Activated CD4-positive, alpha-beta T cell treated with anti-CD3 and anti-CD28 coated beads, Interleukin-2, amount 10 ng/mL, durations not matched to agents 24 days and 14 days (primary cell): ENCODE data around the gene UCKL1. TPM values are rescaled to one million over a fixed set of nuclear protein-coding genes. Genes with fewer than 3 reads are reported as not detected.

Source experiments
- DNase-seq: peaks from one replicate; pipeline ENCODE4 v3.0.0; 2022
- H3K27ac Mint-ChIP-seq: one replicate; pipeline ENCODE4 v1.8.0; 2022; ENCODE audit warnings: mild to moderate bottlenecking, mixed read lengths
- H3K27me3 Mint-ChIP-seq: one replicate; pipeline ENCODE4 v1.8.0; 2022; ENCODE audit warnings: mixed read lengths
- H3K36me3 Mint-ChIP-seq: one replicate; pipeline ENCODE4 v1.8.0; 2022; ENCODE audit warnings: low read depth, mild to moderate bottlenecking, mixed read lengths
- H3K4me1 Mint-ChIP-seq: one replicate; pipeline ENCODE4 v1.8.0; 2021; ENCODE audit warnings: mixed read lengths
- H3K4me3 Mint-ChIP-seq: one replicate; pipeline ENCODE4 v1.8.0; 2022; ENCODE audit warnings: mild to moderate bottlenecking, moderate library complexity, mixed read lengths
- H3K9me3 Mint-ChIP-seq: one replicate; pipeline ENCODE4 v1.8.0; 2021; ENCODE audit warnings: mixed read lengths
- intact Hi-C: fragments of 100-400 bp; cut with micrococcal nuclease; formaldehyde crosslinking; loops from one replicate; pipeline ENCODE4 v1.15.1; 2023
- total RNA-seq: library from RNA; stranded (reverse); gene quantifications from 2 replicates; pipeline ENCODE4 v1.2.3, GENCODE V29; 2022

Gene UCKL1
- total RNA-seq = 48.1 and 49.5 TPM in 2 replicates

GRCh38 chr20:63955827-63956663 lies at the start of gene UCKL1:
TSS of gene UCKL1 (minus strand) at chr20:63956416. CDS start at chr20:63956372, 44 bp downstream.
- Mint-ChIP-seq H3K4me1 (peaks cover 28% of the 10 kb centered on the region), H3K27ac (peak within 1 kb of the TSS; percentile 88), H3K36me3 (peaks cover 11% of the 10 kb centered on the region), H3K9me3 (no peaks in the 10 kb centered on the region), H3K27me3 (no peaks in the 10 kb centered on the region), H3K4me3 (peak within 1 kb of the TSS; percentile 85)
- intact Hi-C loops = loop anchor here (1.0 to 5.0 kb wide), 7 partner anchors 25 to 1019 kb away; partner anchors contain the start of genes ARFGAP1, ARFRP1, DNAJC5 and GID8
- DNase-seq = peak; percentile 97

DNA sequence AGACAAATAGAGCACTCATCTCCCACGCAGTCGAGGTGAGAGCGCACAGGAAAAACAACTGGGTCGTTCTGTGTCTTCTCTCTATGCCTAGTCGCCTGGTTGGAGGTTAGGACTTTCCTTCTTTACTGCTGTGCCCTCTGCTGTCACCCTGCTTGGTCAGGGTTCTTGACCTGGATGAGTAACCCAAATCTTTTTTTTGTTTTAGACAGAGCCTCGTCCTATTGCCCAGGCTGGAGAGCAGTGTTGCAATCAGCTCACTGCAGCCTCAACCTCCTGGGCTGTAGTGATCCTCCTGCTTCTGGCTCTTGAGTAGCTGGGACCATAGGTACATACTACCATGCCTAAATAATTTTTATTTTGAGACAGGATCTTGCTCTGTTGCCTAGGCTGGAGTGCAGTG lies 49.2 kb upstream of the UCKL1 start:
- no peak overlapping the region for H3K4me3 Mint-ChIP-seq
- no peak for DNase-seq

DNA sequence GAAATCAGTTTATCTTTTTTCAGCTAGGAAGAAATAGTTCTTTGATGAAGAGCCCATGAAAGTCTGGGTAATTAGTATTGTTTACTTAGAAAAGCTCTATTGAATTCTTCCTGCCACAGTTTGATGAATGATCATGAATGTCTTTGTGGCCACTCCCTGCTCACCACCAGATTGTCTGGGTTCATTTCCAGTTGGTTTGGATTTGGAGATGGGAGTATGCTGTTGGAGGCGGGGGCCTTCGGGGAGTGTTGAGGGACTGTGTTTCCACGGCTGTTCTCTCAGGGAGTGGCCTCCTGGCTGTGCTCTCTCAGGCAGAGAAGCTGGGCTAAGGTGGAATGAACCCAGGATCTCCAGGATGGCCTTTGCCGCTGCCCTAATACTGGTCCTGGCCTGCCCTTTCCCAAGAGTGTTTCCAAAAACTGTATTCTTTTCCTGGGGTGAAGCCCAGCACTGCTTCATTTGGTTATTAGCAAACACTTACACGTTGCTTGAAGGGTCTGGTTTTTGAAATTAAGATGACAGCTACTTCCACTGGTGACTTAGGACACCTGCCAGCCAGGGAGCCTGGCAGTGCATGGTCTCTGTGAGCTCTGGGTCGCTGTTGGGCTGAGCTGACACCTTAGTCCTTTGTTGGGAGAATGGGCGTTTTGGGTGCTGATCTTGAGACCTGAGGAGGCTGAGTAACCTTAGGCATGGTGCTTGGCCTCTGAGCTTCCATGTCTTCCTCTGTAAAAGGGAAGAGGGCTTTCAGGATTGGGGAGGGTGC lies 47.9 kb upstream of the UCKL1 start:
- Mint-ChIP-seq H3K36me3 (peaks cover 71% of the 10 kb centered on the region), H3K4me3 (no peak overlapping the region), H3K27me3 (no peaks in the 10 kb centered on the region), H3K9me3 (no peaks in the 10 kb centered on the region), H3K27ac (no peak overlapping the region), H3K4me1 (peaks cover 8% of the 10 kb centered on the region)
- no peak for DNase-seq
- intact Hi-C loops = no loop called here

More for the DNA sequence above, 49.2 kb upstream of the UCKL1 start:
- Mint-ChIP-seq H3K4me1 (peaks cover 18% of the 10 kb centered on the region), H3K27me3 (no peaks in the 10 kb centered on the region), H3K36me3 (peaks cover 76% of the 10 kb centered on the region), H3K27ac (no peak overlapping the region), H3K9me3 (no peaks in the 10 kb centered on the region)
- intact Hi-C loops = no loop called here

DNA sequence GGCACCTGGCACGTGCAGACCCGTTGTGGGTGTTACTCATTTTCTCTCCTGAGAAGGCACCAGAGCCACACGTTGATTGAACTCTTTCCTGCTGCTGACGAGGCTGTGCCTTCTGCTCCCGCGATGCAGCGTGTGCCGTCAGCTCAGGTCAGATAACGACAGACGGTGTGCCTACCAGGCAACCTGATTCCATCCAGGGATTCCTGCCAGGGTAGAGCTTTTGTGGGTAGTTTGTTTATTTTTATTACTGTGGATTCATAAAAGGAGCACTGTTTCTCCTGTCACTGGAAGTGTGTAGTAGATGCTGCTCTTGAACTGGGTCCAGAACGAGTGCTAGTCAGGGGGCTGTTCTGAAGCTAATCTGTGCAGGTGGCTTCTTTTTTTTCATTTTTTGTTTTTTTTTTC lies 45.4 kb upstream of the UCKL1 start:
- Mint-ChIP-seq H3K36me3 (peaks cover 63% of the 10 kb centered on the region), H3K27me3 (no peaks in the 10 kb centered on the region), H3K4me1 (peaks cover 2% of the 10 kb centered on the region), H3K4me3 (no peak overlapping the region), H3K27ac (no peak overlapping the region), H3K9me3 (no peaks in the 10 kb centered on the region)
- no peak for DNase-seq
- intact Hi-C loops = no loop called here

GRCh38 chr20:64000906-64001305 lies 44.7 kb upstream of the UCKL1 start:
- Mint-ChIP-seq H3K4me1 (peaks cover 2% of the 10 kb centered on the region), H3K36me3 (peaks cover 62% of the 10 kb centered on the region), H3K27ac (no peak overlapping the region), H3K4me3 (no peak overlapping the region), H3K9me3 (no peaks in the 10 kb centered on the region), H3K27me3 (no peaks in the 10 kb centered on the region)
- no peak for DNase-seq
- intact Hi-C loops = no loop called here

- Mint-ChIP-seq H3K9me3 (no peaks in the 10 kb centered on the region), H3K36me3 (peaks cover 44% of the 10 kb centered on the region), H3K27ac (no peak overlapping the region), H3K4me3 (peak overlapping the region; percentile 40), H3K4me1 (peaks cover 43% of the 10 kb centered on the region), H3K27me3 (no peaks in the 10 kb centered on the region)
- intact Hi-C loops = loop anchor here (5.0 kb wide), 1 partner anchor 139 kb away; no protein-coding TSS in a partner anchor
- DNase-seq = no peak
Observed at GRCh38 chr20:63982937-63983336, 26.7 kb upstream of the UCKL1 start.

- no peaks in the 10 kb centered on the region for H3K9me3 Mint-ChIP-seq
- intact Hi-C loops = loop anchor here (1.0 to 5.0 kb wide), 7 partner anchors 25 to 354 kb away; partner anchors contain the start of genes DNAJC5, GMEB2, TCEA2 and TPD52L2
- H3K27me3 Mint-ChIP-seq = no peaks in the 10 kb centered on the region
- H3K27ac Mint-ChIP-seq = peak within 1 kb of the TSS; percentile 100
- H3K4me1 Mint-ChIP-seq = peaks cover 58% of the 10 kb centered on the region
- H3K4me3 Mint-ChIP-seq = peak within 1 kb of the TSS; percentile 99
- peak; percentile 99 for DNase-seq
- peaks cover 43% of the 10 kb centered on the region for H3K36me3 Mint-ChIP-seq
Observed at GRCh38 chr20:63980806-63981728, 24.9 kb upstream of the UCKL1 start, which contains the start of gene PRPF6. TSS of gene PRPF6 (plus strand) at chr20:63981132. CDS start at chr20:63981246, 114 bp downstream.

DNA sequence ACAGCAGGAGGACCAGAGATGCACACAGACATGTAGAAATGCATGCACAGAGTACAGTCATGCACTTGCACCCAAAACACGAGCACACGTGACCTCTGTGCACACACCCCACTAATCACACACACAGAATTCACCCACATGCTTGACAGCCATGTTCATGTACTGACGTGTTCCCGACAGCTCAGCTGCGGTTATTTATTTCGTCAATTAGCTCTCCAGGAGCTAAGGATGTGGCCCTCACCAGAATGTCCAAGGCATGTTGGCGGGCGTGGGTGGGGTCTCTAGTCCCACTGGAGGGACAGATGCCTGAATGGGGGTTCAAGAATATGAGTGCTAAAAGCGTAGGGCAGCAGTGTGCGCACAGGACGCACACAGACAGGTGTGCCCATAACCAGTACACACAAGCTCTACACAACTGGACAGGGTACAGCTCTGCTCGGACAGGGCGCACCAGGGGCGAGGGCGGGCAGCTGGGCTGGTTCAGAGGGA lies 24.1 kb upstream of the UCKL1 start:
- peaks cover 60% of the 10 kb centered on the region for H3K4me1 Mint-ChIP-seq
- no peak for DNase-seq
- peak overlapping the region; percentile 100 for H3K27ac Mint-ChIP-seq
- H3K4me3 Mint-ChIP-seq = peak overlapping the region; percentile 99
- intact Hi-C loops = loop anchor here (1.0 to 5.0 kb wide), 6 partner anchors 58 to 354 kb away; partner anchors contain the start of genes DNAJC5, GMEB2, TCEA2 and TPD52L2
- H3K27me3 Mint-ChIP-seq = no peaks in the 10 kb centered on the region
- no peaks in the 10 kb centered on the region for H3K9me3 Mint-ChIP-seq
- H3K36me3 Mint-ChIP-seq = peaks cover 40% of the 10 kb centered on the region

DNA sequence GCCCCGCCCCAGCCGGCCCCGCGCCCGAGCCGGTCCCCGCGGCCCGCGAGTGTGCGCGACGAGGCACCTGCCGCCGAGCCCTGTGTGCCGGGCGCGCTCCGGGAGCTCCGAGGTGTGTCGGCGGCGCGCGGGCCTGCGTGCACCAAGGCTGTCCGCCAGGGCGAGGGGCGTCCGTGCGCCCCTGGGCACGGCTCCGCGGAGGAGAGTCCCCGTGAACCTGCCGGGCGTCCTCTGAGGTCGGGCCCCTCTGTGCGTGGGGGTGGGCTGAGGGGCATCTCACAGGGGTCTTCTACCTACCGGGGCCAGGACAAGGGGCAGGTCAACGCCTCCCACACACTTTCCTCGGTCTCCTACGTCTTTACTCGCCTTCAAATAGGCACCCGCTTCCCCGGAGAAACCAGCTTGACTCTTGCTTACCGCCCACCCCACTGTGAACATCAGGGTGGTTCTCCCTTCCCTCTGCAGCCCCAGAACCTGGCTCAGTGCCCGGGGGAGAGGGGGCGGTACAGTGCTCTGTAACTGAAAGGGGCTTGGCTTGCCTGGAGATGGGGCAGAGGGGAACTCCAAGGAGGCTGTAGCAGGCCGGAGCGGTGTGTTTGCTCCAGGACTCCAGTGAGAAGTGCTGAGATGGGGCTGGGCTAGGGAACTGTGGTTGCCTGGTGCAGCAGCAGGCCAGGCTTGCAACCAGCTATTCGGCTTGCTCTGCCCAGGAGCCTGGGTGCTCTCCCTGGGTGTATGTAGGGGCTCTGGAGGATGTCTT lies 23.5 kb upstream of the UCKL1 start, which contains the start of gene SAMD10:
Gene SAMD10 (minus strand): TSS at position 86 of the 760 bp plus-strand sequence. CDS start 175 bp downstream, outside the sequence.
- Mint-ChIP-seq H3K4me3 (peak within 1 kb of the TSS; percentile 99), H3K9me3 (no peaks in the 10 kb centered on the region), H3K4me1 (peaks cover 61% of the 10 kb centered on the region), H3K27me3 (no peaks in the 10 kb centered on the region), H3K27ac (peak within 1 kb of the TSS; percentile 100), H3K36me3 (peaks cover 41% of the 10 kb centered on the region)
- DNase-seq = peak; percentile 90
- intact Hi-C loops = loop anchor here (1.0 to 10.0 kb wide), 8 partner anchors 59 to 442 kb away; partner anchors contain the start of genes DNAJC5, GMEB2, LIME1 and PTK6

DNA sequence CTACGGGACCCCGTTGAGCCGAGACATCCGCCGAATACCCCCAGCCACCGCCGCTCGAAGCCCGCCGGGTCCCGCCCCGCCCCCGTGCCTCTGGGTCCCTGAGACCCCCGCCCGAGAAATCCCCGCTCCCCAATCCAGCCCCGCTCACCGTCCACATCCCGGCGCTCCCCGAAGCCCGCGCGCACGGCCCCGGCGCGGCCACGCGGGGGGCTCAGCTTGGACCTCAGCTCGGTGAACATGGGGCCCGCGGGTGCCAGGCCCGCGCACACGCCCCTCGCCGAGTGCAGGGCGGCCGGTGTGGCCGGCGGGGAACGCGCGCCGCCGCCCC lies 23.0 kb upstream of the UCKL1 start:
- H3K27me3 Mint-ChIP-seq = no peaks in the 10 kb centered on the region
- H3K4me1 Mint-ChIP-seq = peaks cover 57% of the 10 kb centered on the region
- H3K9me3 Mint-ChIP-seq = no peaks in the 10 kb centered on the region
- peak overlapping the region; percentile 87 for H3K4me3 Mint-ChIP-seq
- DNase-seq = no peak
- H3K36me3 Mint-ChIP-seq = peaks cover 38% of the 10 kb centered on the region
- H3K27ac Mint-ChIP-seq = peak overlapping the region; percentile 92
- intact Hi-C loops = loop anchor here (5.0 to 10.0 kb wide), 2 partner anchors 244 to 442 kb away; partner anchors contain the start of genes LIME1, PTK6 and SLC2A4RG

DNA sequence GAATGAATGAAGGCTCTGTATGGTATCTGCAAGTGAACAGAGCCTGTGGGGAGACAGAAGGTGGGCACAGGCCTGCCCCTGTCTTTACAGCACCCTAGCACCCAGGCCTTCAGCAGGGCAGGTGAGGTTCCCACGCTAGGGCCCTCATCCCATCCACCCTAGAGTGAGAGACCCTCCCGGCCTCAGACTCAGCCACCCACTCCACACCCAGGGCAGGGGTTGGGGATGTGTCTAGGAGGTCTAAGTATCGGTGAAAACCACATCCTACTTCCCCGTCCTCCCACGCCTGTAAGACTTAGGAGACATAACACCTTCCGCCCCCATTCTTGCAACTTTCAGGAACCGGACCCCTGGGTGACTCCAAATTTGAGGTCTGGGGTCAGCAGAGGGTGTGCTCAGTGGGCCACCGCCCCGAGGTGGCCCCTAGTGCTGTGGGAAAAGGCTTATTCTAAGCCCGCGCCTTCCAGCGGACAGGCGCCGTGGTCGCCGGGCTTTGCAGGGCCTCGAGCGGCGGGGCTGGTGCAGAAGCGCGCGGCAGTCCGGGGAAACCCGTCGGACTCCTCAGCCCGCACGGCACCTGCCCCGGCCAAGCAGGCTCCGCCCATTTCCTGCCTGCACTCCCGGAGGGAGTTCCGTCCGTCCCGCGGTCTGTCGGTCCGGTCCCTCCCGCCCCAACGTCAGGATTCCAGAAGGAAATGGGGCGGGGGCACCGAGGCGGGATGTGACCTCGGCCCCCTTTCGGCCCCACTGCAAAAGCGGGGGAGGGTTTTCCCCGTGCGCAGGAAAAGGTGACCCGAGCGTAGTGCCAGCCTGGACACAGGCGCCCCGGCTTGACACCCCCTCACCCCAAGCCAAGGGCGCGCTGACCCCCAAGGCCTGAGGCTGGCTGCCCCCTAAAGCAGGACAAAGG lies 22.4 kb upstream of the UCKL1 start:
- Mint-ChIP-seq H3K4me1 (peaks cover 61% of the 10 kb centered on the region), H3K27ac (peak overlapping the region; percentile 92), H3K4me3 (peak overlapping the region; percentile 87), H3K9me3 (no peaks in the 10 kb centered on the region), H3K36me3 (peaks cover 41% of the 10 kb centered on the region), H3K27me3 (no peaks in the 10 kb centered on the region)
- intact Hi-C loops = loop anchor here (5.0 to 10.0 kb wide), 2 partner anchors 244 to 441 kb away; partner anchors contain the start of genes LIME1, PTK6 and SLC2A4RG
- peak; percentile 92 for DNase-seq
